ENCODE measurements around the gene AGBL1.
"Not testable (repeated sequence)": the region's sequence is repeated elsewhere in the genome, so short reads cannot be mapped to it uniquely, and the experiment has no call there.

The AGBL1 gene

GRCh38 chr15:86526938-86527690 lies 447.4 kb downstream of the AGBL1 start:
- ChIA-PET CTCF (no interaction called here), POLR2A (no interaction called here)
- TF ChIP-seq CTCF (IDR thresholded peaks at IDR 0.05; ENCODE audit: insufficient read depth, low read length, missing control alignments), result no peak
- no peak overlapping the region for H3K4me3 ChIP-seq (ENCODE audit: low read depth, low read length)
- DNase-seq (ENCODE audit: low read depth, low spot score), result no peak

- CTCF ChIA-PET; POLR2A ChIA-PET; H3K4me3 ChIP-seq (ENCODE audit: low read depth, low read length); DNase-seq (ENCODE audit: low read depth, low spot score): not testable (repeated sequence)
Measured at GRCh38 chr15:86528094-86528493, 448.4 kb downstream of the AGBL1 start.

- CTCF ChIA-PET, result no interaction called here
Measured at GRCh38 chr15:86538141-86538540, 458.5 kb downstream of the AGBL1 start.

GRCh38 chr15:86540840-86541467 lies 461.3 kb downstream of the AGBL1 start:
- no peak overlapping the region for H3K4me3 ChIP-seq (ENCODE audit: low read depth, low read length)
- ChIA-PET POLR2A (no interaction called here), CTCF (no interaction called here)
- DNase-seq (ENCODE audit: low read depth, low spot score), result no peak
- TF ChIP-seq CTCF (IDR thresholded peaks at IDR 0.05; ENCODE audit: insufficient read depth, low read length, missing control alignments), result no peak

More at GRCh38 chr15:86538141-86538540, 458.5 kb downstream of the AGBL1 start:
- H3K4me3 ChIP-seq (ENCODE audit: low read depth, low read length), result no peak overlapping the region
- POLR2A ChIA-PET, result no interaction called here
- no peak for TF ChIP-seq CTCF (IDR thresholded peaks at IDR 0.05; ENCODE audit: insufficient read depth, low read length, missing control alignments)
- no peak for DNase-seq (ENCODE audit: low read depth, low spot score)

- POLR2A ChIA-PET, result no interaction called here
- TF ChIP-seq CTCF (IDR thresholded peaks at IDR 0.05; ENCODE audit: insufficient read depth, low read length, missing control alignments), result no peak
- DNase-seq (ENCODE audit: low read depth, low spot score), result no peak
- H3K4me3 ChIP-seq (ENCODE audit: low read depth, low read length), result no peak overlapping the region
- CTCF ChIA-PET, result no interaction called here
Measured at GRCh38 chr15:86541540-86541939, 461.9 kb downstream of the AGBL1 start.

GRCh38 chr15:86550075-86550474 lies 470.4 kb downstream of the AGBL1 start:
- no peak for TF ChIP-seq CTCF (IDR thresholded peaks at IDR 0.05; ENCODE audit: insufficient read depth, low read length, missing control alignments)
- no peak for DNase-seq (ENCODE audit: low read depth, low spot score)
- CTCF ChIA-PET, result no interaction called here
- H3K4me3 ChIP-seq (ENCODE audit: low read depth, low read length), result no peak overlapping the region
- POLR2A ChIA-PET, result no interaction called here

GRCh38 chr15:86553108-86553507 lies 473.4 kb downstream of the AGBL1 start:
- TF ChIP-seq CTCF (IDR thresholded peaks at IDR 0.05; ENCODE audit: insufficient read depth, low read length, missing control alignments), result no peak
- ChIA-PET CTCF (no interaction called here), POLR2A (no interaction called here)
- no peak for DNase-seq (ENCODE audit: low read depth, low spot score)
- no peak overlapping the region for H3K4me3 ChIP-seq (ENCODE audit: low read depth, low read length)
